ENCODE data around the gene PHACTR3.

Gene PHACTR3

DNA sequence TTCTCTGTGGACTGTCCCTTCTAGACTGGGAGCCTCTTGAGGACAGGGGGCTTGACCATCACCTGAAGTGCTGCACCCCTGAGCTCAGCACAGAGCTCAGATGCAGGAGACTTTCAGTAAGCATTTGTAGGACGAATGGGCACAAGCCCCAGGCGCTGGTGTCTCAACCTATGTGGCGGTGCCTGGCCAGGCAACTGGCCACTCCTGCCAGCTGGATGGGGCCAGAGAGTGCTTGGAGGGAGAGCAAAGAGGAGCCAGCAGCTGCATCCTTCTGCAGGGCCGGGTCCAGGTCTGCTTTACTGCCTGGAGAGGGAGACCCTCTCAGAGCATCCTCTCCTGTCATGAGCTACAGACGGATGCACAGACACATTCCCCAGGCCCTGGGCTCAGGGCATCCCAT, 4.5 kb downstream of the PHACTR3 start:
- H3K4me3 ChIP-seq (ENCODE audit: low read depth, low read length) = no peak overlapping the region
- no peak overlapping the region for H4K12ac ChIP-seq (ENCODE audit: low read depth, low read length)
- no peak overlapping the region for H4K8ac ChIP-seq (ENCODE audit: low read depth, low read length)
- H2AFZ ChIP-seq (ENCODE audit: insufficient read depth, low read length, poor library complexity) = no peak overlapping the region
- H3K14ac ChIP-seq (ENCODE audit: low read length) = no peak overlapping the region
- peaks cover 20% of the 10 kb centered on the region for H3K9me3 ChIP-seq (ENCODE audit: insufficient read depth, low read depth, low read length)
- no peak overlapping the region for H2BK120ac ChIP-seq (ENCODE audit: insufficient read depth, low read length, poor library complexity)
- no peaks in the 10 kb centered on the region for H3K4me1 ChIP-seq (ENCODE audit: control insufficient read depth in 1 of 2, insufficient read depth in 2 of 2, low read length in 2 of 2)
- no peak overlapping the region for H2BK5ac ChIP-seq (ENCODE audit: low read depth, low read length, poor library complexity)
- no peaks in the 10 kb centered on the region for H3K36me3 ChIP-seq (ENCODE audit: control insufficient read depth in 1 of 2, insufficient read depth in 2 of 2, low read length in 2 of 2)
- no peak overlapping the region for H4K91ac ChIP-seq (ENCODE audit: low read depth, low read length)
- no peak overlapping the region for H3K27ac ChIP-seq (ENCODE audit: low read depth, low read length)
- no peaks in the 10 kb centered on the region for H3K79me2 ChIP-seq (ENCODE audit: control insufficient read depth, insufficient read depth, low read length, poor library complexity)
- H3K18ac ChIP-seq (ENCODE audit: low read length) = no peak overlapping the region
- H3K9ac ChIP-seq (ENCODE audit: low read length) = no peak overlapping the region
- no peak for DNase-seq
- H3K79me1 ChIP-seq (ENCODE audit: low read length) = no peaks in the 10 kb centered on the region
- H3K27me3 ChIP-seq (ENCODE audit: insufficient read depth, low read length) = peaks cover 25% of the 10 kb centered on the region
- H3K4me2 ChIP-seq (ENCODE audit: low read length) = no peak overlapping the region
- H3K4ac ChIP-seq (ENCODE audit: low read depth, low read length) = no peak overlapping the region
- H3K23ac ChIP-seq (ENCODE audit: low read length) = no peak overlapping the region
- no CpG with 5 or more reads among the region's 5 CpGs for WGBS (ENCODE audit: extremely low coverage, insufficient coverage, insufficient read length)
- no peak overlapping the region for H2BK12ac ChIP-seq (ENCODE audit: low read length)
- no peak overlapping the region for H2AK5ac ChIP-seq (ENCODE audit: low read length)

- no CpG with 5 or more reads among the region's 4 CpGs for WGBS (ENCODE audit: extremely low coverage, insufficient coverage, insufficient read length)
These were observed 6.9 kb downstream of the PHACTR3 start for GRCh38 chr20:59611286-59611685.

GRCh38 chr20:59613861-59614260, 9.5 kb downstream of the PHACTR3 start:
- no peak overlapping the region for H2AFZ ChIP-seq (ENCODE audit: insufficient read depth, low read length, poor library complexity)
- H3K4me3 ChIP-seq (ENCODE audit: low read depth, low read length) = no peak overlapping the region
- no peaks in the 10 kb centered on the region for H3K27me3 ChIP-seq (ENCODE audit: insufficient read depth, low read length)
- WGBS (ENCODE audit: extremely low coverage, insufficient coverage, insufficient read length) = no CpG with 5 or more reads among the region's 5 CpGs
- DNase-seq = no peak
- no peaks in the 10 kb centered on the region for H3K79me2 ChIP-seq (ENCODE audit: control insufficient read depth, insufficient read depth, low read length, poor library complexity)
- H3K9ac ChIP-seq (ENCODE audit: low read length) = no peak overlapping the region
- no peak overlapping the region for H4K12ac ChIP-seq (ENCODE audit: low read depth, low read length)
- H2BK120ac ChIP-seq (ENCODE audit: insufficient read depth, low read length, poor library complexity) = no peak overlapping the region
- no peaks in the 10 kb centered on the region for H3K36me3 ChIP-seq (ENCODE audit: control insufficient read depth in 1 of 2, insufficient read depth in 2 of 2, low read length in 2 of 2)
- H3K23ac ChIP-seq (ENCODE audit: low read length) = no peak overlapping the region
- H3K79me1 ChIP-seq (ENCODE audit: low read length) = no peaks in the 10 kb centered on the region
- no peak overlapping the region for H4K8ac ChIP-seq (ENCODE audit: low read depth, low read length)
- H3K4me1 ChIP-seq (ENCODE audit: control insufficient read depth in 1 of 2, insufficient read depth in 2 of 2, low read length in 2 of 2) = no peaks in the 10 kb centered on the region
- H4K91ac ChIP-seq (ENCODE audit: low read depth, low read length) = no peak overlapping the region
- no peak overlapping the region for H3K18ac ChIP-seq (ENCODE audit: low read length)
- no peak overlapping the region for H2AK5ac ChIP-seq (ENCODE audit: low read length)
- no peak overlapping the region for H2BK5ac ChIP-seq (ENCODE audit: low read depth, low read length, poor library complexity)
- H3K14ac ChIP-seq (ENCODE audit: low read length) = no peak overlapping the region
- no peak overlapping the region for H3K27ac ChIP-seq (ENCODE audit: low read depth, low read length)
- H3K4me2 ChIP-seq (ENCODE audit: low read length) = no peak overlapping the region
- H3K4ac ChIP-seq (ENCODE audit: low read depth, low read length) = no peak overlapping the region
- no peak overlapping the region for H2BK12ac ChIP-seq (ENCODE audit: low read length)
- H3K9me3 ChIP-seq (ENCODE audit: insufficient read depth, low read depth, low read length) = peaks cover 35% of the 10 kb centered on the region

More at GRCh38 chr20:59611286-59611685, 6.9 kb downstream of the PHACTR3 start:
- no peak overlapping the region for H2AK5ac ChIP-seq (ENCODE audit: low read length)
- H3K9me3 ChIP-seq (ENCODE audit: insufficient read depth, low read depth, low read length) = peaks cover 23% of the 10 kb centered on the region
- H3K4me2 ChIP-seq (ENCODE audit: low read length) = no peak overlapping the region
- H3K9ac ChIP-seq (ENCODE audit: low read length) = no peak overlapping the region
- H2BK120ac ChIP-seq (ENCODE audit: insufficient read depth, low read length, poor library complexity) = no peak overlapping the region
- DNase-seq = no peak
- no peak overlapping the region for H3K23ac ChIP-seq (ENCODE audit: low read length)
- no peaks in the 10 kb centered on the region for H3K79me2 ChIP-seq (ENCODE audit: control insufficient read depth, insufficient read depth, low read length, poor library complexity)
- no peak overlapping the region for H4K12ac ChIP-seq (ENCODE audit: low read depth, low read length)
- H3K27me3 ChIP-seq (ENCODE audit: insufficient read depth, low read length) = peaks cover 7% of the 10 kb centered on the region
- no peaks in the 10 kb centered on the region for H3K36me3 ChIP-seq (ENCODE audit: control insufficient read depth in 1 of 2, insufficient read depth in 2 of 2, low read length in 2 of 2)
- H3K14ac ChIP-seq (ENCODE audit: low read length) = no peak overlapping the region
- H3K27ac ChIP-seq (ENCODE audit: low read depth, low read length) = no peak overlapping the region
- no peak overlapping the region for H3K18ac ChIP-seq (ENCODE audit: low read length)
- H4K8ac ChIP-seq (ENCODE audit: low read depth, low read length) = no peak overlapping the region
- H2AFZ ChIP-seq (ENCODE audit: insufficient read depth, low read length, poor library complexity) = no peak overlapping the region
- H3K4me1 ChIP-seq (ENCODE audit: control insufficient read depth in 1 of 2, insufficient read depth in 2 of 2, low read length in 2 of 2) = no peaks in the 10 kb centered on the region
- H2BK12ac ChIP-seq (ENCODE audit: low read length) = no peak overlapping the region
- H3K4ac ChIP-seq (ENCODE audit: low read depth, low read length) = no peak overlapping the region
- no peak overlapping the region for H2BK5ac ChIP-seq (ENCODE audit: low read depth, low read length, poor library complexity)
- no peak overlapping the region for H3K4me3 ChIP-seq (ENCODE audit: low read depth, low read length)
- no peak overlapping the region for H4K91ac ChIP-seq (ENCODE audit: low read depth, low read length)
- H3K79me1 ChIP-seq (ENCODE audit: low read length) = no peaks in the 10 kb centered on the region

GRCh38 chr20:59614714-59615113, 10.4 kb downstream of the PHACTR3 start:
- Histone ChIP-seq H3K9ac (ENCODE audit: low read length) (no peak overlapping the region), H3K4me2 (ENCODE audit: low read length) (no peak overlapping the region), H3K27ac (ENCODE audit: low read depth, low read length) (no peak overlapping the region), H4K91ac (ENCODE audit: low read depth, low read length) (no peak overlapping the region), H2BK5ac (ENCODE audit: low read depth, low read length, poor library complexity) (no peak overlapping the region), H3K14ac (ENCODE audit: low read length) (no peak overlapping the region), H3K27me3 (ENCODE audit: insufficient read depth, low read length) (no peaks in the 10 kb centered on the region), H3K4me3 (ENCODE audit: low read depth, low read length) (no peak overlapping the region), H3K79me2 (ENCODE audit: control insufficient read depth, insufficient read depth, low read length, poor library complexity) (no peaks in the 10 kb centered on the region), H4K8ac (ENCODE audit: low read depth, low read length) (no peak overlapping the region), H3K36me3 (ENCODE audit: control insufficient read depth in 1 of 2, insufficient read depth in 2 of 2, low read length in 2 of 2) (no peaks in the 10 kb centered on the region), H2AFZ (ENCODE audit: insufficient read depth, low read length, poor library complexity) (no peak overlapping the region), H3K79me1 (ENCODE audit: low read length) (no peaks in the 10 kb centered on the region), H3K9me3 (ENCODE audit: insufficient read depth, low read depth, low read length) (peaks cover 38% of the 10 kb centered on the region), H2AK5ac (ENCODE audit: low read length) (no peak overlapping the region), H3K4ac (ENCODE audit: low read depth, low read length) (no peak overlapping the region), H4K12ac (ENCODE audit: low read depth, low read length) (no peak overlapping the region), H2BK120ac (ENCODE audit: insufficient read depth, low read length, poor library complexity) (no peak overlapping the region), H2BK12ac (ENCODE audit: low read length) (no peak overlapping the region), H3K23ac (ENCODE audit: low read length) (no peak overlapping the region), H3K4me1 (ENCODE audit: control insufficient read depth in 1 of 2, insufficient read depth in 2 of 2, low read length in 2 of 2) (no peaks in the 10 kb centered on the region), H3K18ac (ENCODE audit: low read length) (no peak overlapping the region)
- no peak for DNase-seq
- no CpG with 5 or more reads among the region's 7 CpGs for WGBS (ENCODE audit: extremely low coverage, insufficient coverage, insufficient read length)
